SU-DHL-6 (cell line): ENCODE data around the gene TRPM7.

Experiments
- H2AFZ ChIP-seq: fragments of 200-600 bp; sonication (generic); 2 replicates; pipeline ENCODE4 v1.6.1; 2014; ENCODE audit warnings: low read depth, mild to moderate bottlenecking, moderate library complexity, mixed read lengths, antibody characterized with exemption, low read length; ENCODE audit not compliant: severe bottlenecking
- H3F3A ChIP-seq: fragments of 200-600 bp; shearing (Covaris generic); 2 replicates; pipeline ENCODE4 v1.6.0; 2016; ENCODE audit warnings: antibody characterized with exemption, mild to moderate bottlenecking; ENCODE audit not compliant: insufficient read depth
- H3K27ac ChIP-seq: fragments of 200-600 bp; sonication (generic); 2 replicates; pipeline ENCODE4 v1.5.1; 2016; ENCODE audit warnings: low read depth, mild to moderate bottlenecking, low read length, moderate library complexity, mixed read lengths
- H3K27me3 ChIP-seq: fragments of 200-600 bp; sonication (generic), shearing (Covaris generic); 2 replicates; pipeline ENCODE4 v1.6.0; 2014; ENCODE audit warnings: mild to moderate bottlenecking, low read length
- H3K36me3 ChIP-seq: fragments of 200-600 bp; sonication (generic); 2 replicates; pipeline ENCODE4 v1.6.1; 2014; ENCODE audit warnings: mild to moderate bottlenecking, low read length, mixed read lengths
- H3K4me2 ChIP-seq: fragments of 300-600, 200-600 bp; shearing (Covaris generic), sonication (generic); 2 replicates; pipeline ENCODE4 v1.6.0; 2014; ENCODE audit warnings: low read length, low read depth, mild to moderate bottlenecking; ENCODE audit not compliant: poor library complexity, severe bottlenecking
- H3K4me3 ChIP-seq: fragments of 200-600 bp; sonication (generic); 2 replicates; pipeline ENCODE4 v1.5.1; 2014; ENCODE audit warnings: antibody characterized with exemption, low read length, mild to moderate bottlenecking, mixed read lengths; ENCODE audit not compliant: insufficient read depth, poor library complexity, severe bottlenecking
- H3K79me2 ChIP-seq: fragments of 200-600 bp; sonication (generic); 2 replicates; pipeline ENCODE4 v1.6.1; 2014; ENCODE audit warnings: mild to moderate bottlenecking, low read length, moderate library complexity; ENCODE audit not compliant: insufficient read depth
- H3K9ac ChIP-seq: fragments of 200-600 bp; sonication (generic); 2 replicates; pipeline ENCODE4 v1.7.0; 2014; ENCODE audit warnings: mild to moderate bottlenecking, low read length
- H3K9me2 ChIP-seq: fragments of 200-600 bp; sonication (generic); replicated peaks from 2 replicates; pipeline ENCODE4 v1.6.1; 2014; ENCODE audit warnings: low read length; ENCODE audit not compliant: insufficient read depth
- H3K9me3 ChIP-seq: fragments of 200-600 bp; sonication (generic); 2 replicates; pipeline ENCODE4 v1.6.1; 2014; ENCODE audit warnings: low read length, mixed read lengths; ENCODE audit not compliant: insufficient read depth
- H4K20me1 ChIP-seq: fragments of 200-600 bp; sonication (generic); 2 replicates; pipeline ENCODE4 v1.6.1; 2014; ENCODE audit warnings: low read depth, mild to moderate bottlenecking, antibody characterized with exemption, low read length, moderate library complexity, mixed read lengths
- EZH2phosphoT487 ChIP-seq: fragments of 200-600 bp; sonication (generic), shearing (Covaris generic); conservative IDR thresholded peaks from 2 replicates; pipeline ENCODE4 v1.6.1; 2018; ENCODE audit warnings: mild to moderate bottlenecking, antibody characterized with exemption, low read length, moderate library complexity, mixed read lengths
- TF ChIP-seq, protein P1 (sequence below): fragments of 200-600 bp; sonication (generic); IDR thresholded peaks from one replicate; pipeline ENCODE4 v1.5.1; 2017; ENCODE audit warnings: antibody characterized with exemption, mild to moderate bottlenecking, low read length, moderate library complexity; ENCODE audit not compliant: insufficient read depth, poor library complexity, severe bottlenecking

Gene TRPM7

GRCh38 chr15:50718700-50719125 lies 32.1 kb upstream of the TRPM7 start:
- Histone ChIP-seq H3K4me3 (no peak overlapping the region), H3K27ac (no peak overlapping the region), H3F3A (no peaks in the 10 kb centered on the region), H3K27me3 (no peaks in the 10 kb centered on the region), H3K9me2 (no peaks in the 10 kb centered on the region), H2AFZ (no peak overlapping the region), H3K79me2 (no peaks in the 10 kb centered on the region), H3K36me3 (no peaks in the 10 kb centered on the region; the same call in 1 of the 2 replicates), H3K9me3 (no peaks in the 10 kb centered on the region), H4K20me1 (no peaks in the 10 kb centered on the region), H3K4me2 (no peak overlapping the region), H3K9ac (no peak overlapping the region)
- TF ChIP-seq, protein P1, sequence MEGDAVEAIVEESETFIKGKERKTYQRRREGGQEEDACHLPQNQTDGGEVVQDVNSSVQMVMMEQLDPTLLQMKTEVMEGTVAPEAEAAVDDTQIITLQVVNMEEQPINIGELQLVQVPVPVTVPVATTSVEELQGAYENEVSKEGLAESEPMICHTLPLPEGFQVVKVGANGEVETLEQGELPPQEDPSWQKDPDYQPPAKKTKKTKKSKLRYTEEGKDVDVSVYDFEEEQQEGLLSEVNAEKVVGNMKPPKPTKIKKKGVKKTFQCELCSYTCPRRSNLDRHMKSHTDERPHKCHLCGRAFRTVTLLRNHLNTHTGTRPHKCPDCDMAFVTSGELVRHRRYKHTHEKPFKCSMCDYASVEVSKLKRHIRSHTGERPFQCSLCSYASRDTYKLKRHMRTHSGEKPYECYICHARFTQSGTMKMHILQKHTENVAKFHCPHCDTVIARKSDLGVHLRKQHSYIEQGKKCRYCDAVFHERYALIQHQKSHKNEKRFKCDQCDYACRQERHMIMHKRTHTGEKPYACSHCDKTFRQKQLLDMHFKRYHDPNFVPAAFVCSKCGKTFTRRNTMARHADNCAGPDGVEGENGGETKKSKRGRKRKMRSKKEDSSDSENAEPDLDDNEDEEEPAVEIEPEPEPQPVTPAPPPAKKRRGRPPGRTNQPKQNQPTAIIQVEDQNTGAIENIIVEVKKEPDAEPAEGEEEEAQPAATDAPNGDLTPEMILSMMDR: no peak
- TF ChIP-seq EZH2phosphoT487: no peak

DNA sequence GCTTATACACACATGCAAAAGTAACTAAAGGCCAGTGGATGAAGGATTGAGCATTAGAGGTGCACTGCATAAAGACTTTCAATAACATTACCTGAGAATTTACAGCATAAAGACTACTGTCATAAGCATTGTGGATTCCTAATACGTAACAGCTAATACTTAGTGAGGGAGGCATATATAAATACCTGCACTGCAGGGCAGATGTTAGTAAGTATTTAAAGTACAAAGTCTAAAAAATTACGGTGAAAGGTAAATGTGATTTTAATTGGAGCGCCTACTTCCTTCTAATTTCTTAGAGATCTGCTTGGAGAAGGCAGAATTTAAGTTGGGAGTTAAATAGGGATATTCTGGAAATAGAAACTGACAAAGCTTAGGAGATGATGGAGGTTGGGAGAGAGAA lies 25.4 kb upstream of the TRPM7 start:
- Histone ChIP-seq H3K36me3 (no peaks in the 10 kb centered on the region; the same call in 1 of the 2 replicates), H3K4me2 (no peak overlapping the region), H3F3A (no peaks in the 10 kb centered on the region), H3K27me3 (no peaks in the 10 kb centered on the region), H3K4me3 (no peak overlapping the region), H4K20me1 (no peaks in the 10 kb centered on the region), H3K9me2 (no peaks in the 10 kb centered on the region), H3K9ac (no peak overlapping the region), H3K27ac (no peak overlapping the region), H2AFZ (no peak overlapping the region), H3K79me2 (no peaks in the 10 kb centered on the region), H3K9me3 (no peaks in the 10 kb centered on the region)
- no peak for TF ChIP-seq EZH2phosphoT487
- TF ChIP-seq, protein P1: no peak

GRCh38 chr15:50710585-50710984 lies 24.0 kb upstream of the TRPM7 start:
- 0 out of 2 replicates have a peak, but pooled peaks cover 2% of the 10 kb centered on the region for H3F3A ChIP-seq
- H3K9ac ChIP-seq: no peak overlapping the region
- H3K9me2 ChIP-seq: no peaks in the 10 kb centered on the region
- TF ChIP-seq, protein P1: no peak
- no peak for TF ChIP-seq EZH2phosphoT487
- H3K79me2 ChIP-seq: no peaks in the 10 kb centered on the region
- H3K4me2 ChIP-seq: no peak overlapping the region
- H3K4me3 ChIP-seq: no peak overlapping the region
- no peaks in the 10 kb centered on the region; the same call in 1 of the 2 replicates for H3K36me3 ChIP-seq
- H3K9me3 ChIP-seq: no peaks in the 10 kb centered on the region
- no peak overlapping the region for H2AFZ ChIP-seq
- no peaks in the 10 kb centered on the region for H4K20me1 ChIP-seq
- H3K27me3 ChIP-seq: no peaks in the 10 kb centered on the region
- no peak overlapping the region for H3K27ac ChIP-seq
